ENCODE data around the gene CMTM8.
"Not testable (repeated sequence)": the region's sequence is repeated elsewhere in the genome, so short reads cannot be mapped to it uniquely, and the experiment has no call there.

- not testable (repeated sequence) for TF ChIP-seq POLR2A (IDR thresholded peaks at IDR 0.05)
- TF ChIP-seq, protein P1, sequence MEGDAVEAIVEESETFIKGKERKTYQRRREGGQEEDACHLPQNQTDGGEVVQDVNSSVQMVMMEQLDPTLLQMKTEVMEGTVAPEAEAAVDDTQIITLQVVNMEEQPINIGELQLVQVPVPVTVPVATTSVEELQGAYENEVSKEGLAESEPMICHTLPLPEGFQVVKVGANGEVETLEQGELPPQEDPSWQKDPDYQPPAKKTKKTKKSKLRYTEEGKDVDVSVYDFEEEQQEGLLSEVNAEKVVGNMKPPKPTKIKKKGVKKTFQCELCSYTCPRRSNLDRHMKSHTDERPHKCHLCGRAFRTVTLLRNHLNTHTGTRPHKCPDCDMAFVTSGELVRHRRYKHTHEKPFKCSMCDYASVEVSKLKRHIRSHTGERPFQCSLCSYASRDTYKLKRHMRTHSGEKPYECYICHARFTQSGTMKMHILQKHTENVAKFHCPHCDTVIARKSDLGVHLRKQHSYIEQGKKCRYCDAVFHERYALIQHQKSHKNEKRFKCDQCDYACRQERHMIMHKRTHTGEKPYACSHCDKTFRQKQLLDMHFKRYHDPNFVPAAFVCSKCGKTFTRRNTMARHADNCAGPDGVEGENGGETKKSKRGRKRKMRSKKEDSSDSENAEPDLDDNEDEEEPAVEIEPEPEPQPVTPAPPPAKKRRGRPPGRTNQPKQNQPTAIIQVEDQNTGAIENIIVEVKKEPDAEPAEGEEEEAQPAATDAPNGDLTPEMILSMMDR (IDR thresholded peaks at IDR 0.05): not testable (repeated sequence)
Observed at GRCh38 chr3:32389577-32389976, 151.1 kb downstream of the CMTM8 start.
